Osteoblast (primary cell): ENCODE measurements around the gene KAZN. TPM values are rescaled to one million over a fixed set of nuclear protein-coding genes. Genes with fewer than 3 reads are reported as not detected.

Experiments used
- DNase-seq: peaks from one replicate; pipeline ENCODE4 v3.0.0; 2011; ENCODE audit warnings: low spot score, mixed read lengths; ENCODE audit not compliant: insufficient read length; ENCODE audit errors: missing footprints
- H2AFZ ChIP-seq: 2 replicates; pipeline ENCODE4 v1.6.0; 2011; ENCODE audit warnings: mild to moderate bottlenecking, low read length
- H3K27ac ChIP-seq: 2 replicates; pipeline ENCODE4 v1.5.1; 2011; ENCODE audit warnings: mild to moderate bottlenecking, low read depth, low read length, moderate library complexity
- H3K27me3 ChIP-seq: 2 replicates; pipeline ENCODE4 v1.6.0; 2012; ENCODE audit warnings: mild to moderate bottlenecking, control low read depth, inconsistent platforms, low read length, moderate library complexity; ENCODE audit not compliant: insufficient read depth
- H3K36me3 ChIP-seq: 2 replicates; pipeline ENCODE4 v1.5.1; 2011; ENCODE audit warnings: mild to moderate bottlenecking, low read length, control low read depth, moderate library complexity; ENCODE audit not compliant: insufficient read depth
- H3K4me1 ChIP-seq: 2 replicates; pipeline ENCODE4 v1.5.1; 2011; ENCODE audit warnings: mild to moderate bottlenecking, low read length, control low read depth, moderate library complexity; ENCODE audit not compliant: insufficient read depth
- H3K4me2 ChIP-seq: 2 replicates; pipeline ENCODE4 v1.6.0; 2011; ENCODE audit warnings: mild to moderate bottlenecking, low read length; ENCODE audit not compliant: insufficient read depth
- H3K4me3 ChIP-seq: fragments of 200-600 bp; sonication (generic); 3 replicates; pipeline ENCODE4 v1.5.1; 2012; ENCODE audit warnings: mild to moderate bottlenecking, low read length, inconsistent platforms; ENCODE audit not compliant: insufficient read depth
- H3K79me2 ChIP-seq: 2 replicates; pipeline ENCODE4 v1.6.0; 2012; ENCODE audit warnings: mild to moderate bottlenecking, low read length, control low read depth, inconsistent platforms; ENCODE audit not compliant: insufficient read depth
- H3K9me3 ChIP-seq: 2 replicates; pipeline ENCODE4 v1.5.1; 2011; ENCODE audit warnings: low read depth, low read length, control low read depth
- H4K20me1 ChIP-seq: 2 replicates; pipeline ENCODE4 v1.6.0; 2012; ENCODE audit warnings: mild to moderate bottlenecking, low read length, control low read depth; ENCODE audit not compliant: insufficient read depth
- total RNA-seq: library from RNA; depleted of rRNA; stranded (reverse); fragments of >200 nt; gene quantifications from 2 replicates; pipeline ENCODE4 v1.2.3, GENCODE V29; 2012
- TF ChIP-seq, protein P1 (sequence below): IDR thresholded peaks from 2 replicates; pipeline ENCODE4 v1.5.1; 2011; ENCODE audit warnings: mild to moderate bottlenecking, low read depth, low read length, moderate library complexity; ENCODE audit errors: extremely low read depth

KAZN gene
- total RNA-seq, 1 donor, result 9.0 TPM

DNA sequence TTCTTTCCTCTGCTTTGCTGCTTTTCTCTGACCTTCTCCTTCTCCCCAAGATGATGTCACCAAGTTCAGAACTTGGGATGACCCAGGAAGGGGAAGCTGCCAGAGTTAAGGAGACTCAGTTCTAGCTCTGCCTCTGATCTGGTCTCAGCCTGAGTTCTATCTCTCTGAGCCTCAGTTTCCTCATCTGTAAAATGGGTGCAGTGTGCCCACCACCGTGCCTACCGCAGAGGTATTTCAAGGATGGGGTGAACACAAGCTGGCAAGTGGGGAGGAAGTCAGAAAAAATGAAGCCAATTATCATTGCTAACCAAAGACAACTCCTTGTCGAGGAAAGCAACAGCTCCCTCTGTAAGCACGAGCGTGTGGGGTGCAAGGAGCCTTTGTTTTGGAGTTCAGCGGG lies 249.7 kb downstream of the KAZN start:
- no peak for DNase-seq
- H3K4me1 ChIP-seq, result no peaks in the 10 kb centered on the region
- H3K4me3 ChIP-seq, result no peak overlapping the region
- no peaks in the 10 kb centered on the region for H3K79me2 ChIP-seq
- H4K20me1 ChIP-seq, result no peaks in the 10 kb centered on the region
- H3K36me3 ChIP-seq, result no peaks in the 10 kb centered on the region
- no peak overlapping the region for H3K4me2 ChIP-seq
- TF ChIP-seq, protein P1, sequence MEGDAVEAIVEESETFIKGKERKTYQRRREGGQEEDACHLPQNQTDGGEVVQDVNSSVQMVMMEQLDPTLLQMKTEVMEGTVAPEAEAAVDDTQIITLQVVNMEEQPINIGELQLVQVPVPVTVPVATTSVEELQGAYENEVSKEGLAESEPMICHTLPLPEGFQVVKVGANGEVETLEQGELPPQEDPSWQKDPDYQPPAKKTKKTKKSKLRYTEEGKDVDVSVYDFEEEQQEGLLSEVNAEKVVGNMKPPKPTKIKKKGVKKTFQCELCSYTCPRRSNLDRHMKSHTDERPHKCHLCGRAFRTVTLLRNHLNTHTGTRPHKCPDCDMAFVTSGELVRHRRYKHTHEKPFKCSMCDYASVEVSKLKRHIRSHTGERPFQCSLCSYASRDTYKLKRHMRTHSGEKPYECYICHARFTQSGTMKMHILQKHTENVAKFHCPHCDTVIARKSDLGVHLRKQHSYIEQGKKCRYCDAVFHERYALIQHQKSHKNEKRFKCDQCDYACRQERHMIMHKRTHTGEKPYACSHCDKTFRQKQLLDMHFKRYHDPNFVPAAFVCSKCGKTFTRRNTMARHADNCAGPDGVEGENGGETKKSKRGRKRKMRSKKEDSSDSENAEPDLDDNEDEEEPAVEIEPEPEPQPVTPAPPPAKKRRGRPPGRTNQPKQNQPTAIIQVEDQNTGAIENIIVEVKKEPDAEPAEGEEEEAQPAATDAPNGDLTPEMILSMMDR, result no peak
- H3K27ac ChIP-seq, result no peak overlapping the region
- no peak overlapping the region for H2AFZ ChIP-seq
- H3K27me3 ChIP-seq, result no peaks in the 10 kb centered on the region
- H3K9me3 ChIP-seq, result no peaks in the 10 kb centered on the region

DNA sequence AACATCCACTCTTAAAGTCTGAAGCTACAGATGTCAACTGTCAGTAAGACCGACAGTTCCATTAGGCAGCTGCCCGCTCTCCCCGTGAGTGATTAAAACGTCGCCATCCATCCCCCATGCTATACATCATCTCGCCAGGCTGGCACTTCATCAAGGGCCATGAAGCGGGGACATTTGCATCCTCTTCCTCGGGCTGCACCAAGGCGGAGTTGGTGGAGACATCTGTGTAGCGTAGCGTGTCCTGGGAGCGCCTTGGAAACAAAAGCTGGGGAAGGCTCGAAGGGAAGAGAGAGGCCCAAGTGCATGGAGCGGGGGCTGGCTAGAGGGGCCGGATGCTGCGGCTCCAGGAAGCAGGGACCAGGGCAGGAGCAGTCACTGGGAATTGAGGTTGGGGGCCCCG lies 250.1 kb downstream of the KAZN start:
- Histone ChIP-seq H3K27ac (no peak overlapping the region), H3K4me2 (no peak overlapping the region), H3K9me3 (no peaks in the 10 kb centered on the region), H4K20me1 (no peaks in the 10 kb centered on the region), H3K79me2 (no peaks in the 10 kb centered on the region), H2AFZ (no peak overlapping the region), H3K36me3 (no peaks in the 10 kb centered on the region), H3K4me1 (no peaks in the 10 kb centered on the region), H3K27me3 (no peaks in the 10 kb centered on the region), H3K4me3 (no peak overlapping the region)
- TF ChIP-seq, protein P1, result no peak
- no peak for DNase-seq

DNA sequence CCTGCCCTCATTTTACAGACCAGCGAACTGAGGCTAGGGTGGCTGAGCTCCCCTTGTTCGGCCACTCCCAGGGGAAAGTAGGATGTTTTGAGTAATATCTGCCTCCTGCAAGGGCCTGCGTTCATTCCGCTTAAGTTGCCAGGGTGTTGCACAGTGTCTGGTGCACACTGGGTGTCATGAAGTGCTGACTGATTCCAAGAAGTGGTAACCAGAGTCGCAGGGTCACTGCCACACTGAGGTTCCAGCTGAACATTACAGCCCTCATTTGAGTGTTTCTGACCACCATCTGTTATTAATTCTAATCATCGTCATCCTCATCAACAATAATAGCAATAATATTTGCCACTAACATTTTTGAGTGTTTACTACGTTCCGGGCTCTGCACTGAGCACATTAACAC lies 250.6 kb downstream of the KAZN start:
- Histone ChIP-seq H3K4me3 (no peak overlapping the region), H3K36me3 (no peaks in the 10 kb centered on the region), H2AFZ (no peak overlapping the region), H3K79me2 (no peaks in the 10 kb centered on the region), H3K9me3 (no peaks in the 10 kb centered on the region), H3K27me3 (no peaks in the 10 kb centered on the region), H3K4me1 (no peaks in the 10 kb centered on the region), H4K20me1 (no peaks in the 10 kb centered on the region), H3K27ac (no peak overlapping the region), H3K4me2 (no peak overlapping the region)
- TF ChIP-seq, protein P1, result no peak
- no peak for DNase-seq

DNA sequence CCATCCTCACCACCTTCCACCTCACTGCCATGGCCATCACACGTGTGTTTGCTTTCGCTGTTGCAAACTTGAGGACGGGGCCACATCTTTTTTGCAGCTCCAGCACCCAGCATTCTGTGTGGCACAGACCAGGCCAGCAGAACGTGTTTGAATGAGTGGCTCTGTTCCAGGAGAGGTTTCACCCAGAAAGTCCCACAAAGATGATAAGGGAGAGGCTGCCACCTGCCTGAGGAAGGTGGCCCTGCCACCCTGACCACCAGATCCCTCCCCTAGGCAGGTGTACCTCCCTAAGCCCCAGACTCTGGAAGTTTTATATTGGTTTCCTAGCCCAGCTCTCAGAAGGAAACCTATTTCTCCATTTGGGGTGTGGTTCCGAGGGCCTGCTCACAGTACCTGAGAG lies 252.1 kb downstream of the KAZN start:
- Histone ChIP-seq H3K4me2 (no peak overlapping the region), H3K9me3 (no peaks in the 10 kb centered on the region), H3K4me1 (no peaks in the 10 kb centered on the region), H4K20me1 (no peaks in the 10 kb centered on the region), H3K79me2 (no peaks in the 10 kb centered on the region), H2AFZ (no peak overlapping the region), H3K36me3 (no peaks in the 10 kb centered on the region), H3K4me3 (no peak overlapping the region), H3K27ac (no peak overlapping the region), H3K27me3 (no peaks in the 10 kb centered on the region)
- no peak for DNase-seq
- TF ChIP-seq, protein P1, result no peak
